ENCODE data around the gene GLS2.
A peak's percentile ranks its signal among the peaks of the same experiment; 100 is the strongest.
"Not testable (repeated sequence)": the region's sequence is repeated elsewhere in the genome, so short reads cannot be mapped to it uniquely, and the experiment has no call there.

Gene GLS2

DNA sequence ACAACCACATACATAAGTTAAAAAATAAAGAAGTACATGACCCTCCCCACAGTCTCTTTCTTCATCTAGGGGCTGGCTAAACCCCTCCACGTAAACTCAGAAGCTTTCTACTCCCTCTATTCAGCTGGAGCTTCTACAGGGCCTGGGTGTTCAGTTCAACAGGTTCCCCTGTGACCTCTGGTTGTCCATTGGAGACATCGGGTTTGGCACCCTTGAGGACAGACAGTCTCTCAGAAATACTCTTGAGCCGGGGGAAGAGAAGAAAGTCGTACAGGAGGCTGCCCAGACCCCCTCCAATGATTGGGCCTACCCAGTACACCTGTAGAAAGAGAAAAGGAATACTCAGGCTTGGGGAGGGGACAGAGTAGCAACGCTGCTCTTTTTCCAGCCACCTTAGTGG lies 36.8 kb downstream of the GLS2 start:
- DNase-seq (ENCODE audit: low read depth), result no peak
- no peak overlapping the region for H3K4me3 ChIP-seq (ENCODE audit: low read depth, low read length)

DNA sequence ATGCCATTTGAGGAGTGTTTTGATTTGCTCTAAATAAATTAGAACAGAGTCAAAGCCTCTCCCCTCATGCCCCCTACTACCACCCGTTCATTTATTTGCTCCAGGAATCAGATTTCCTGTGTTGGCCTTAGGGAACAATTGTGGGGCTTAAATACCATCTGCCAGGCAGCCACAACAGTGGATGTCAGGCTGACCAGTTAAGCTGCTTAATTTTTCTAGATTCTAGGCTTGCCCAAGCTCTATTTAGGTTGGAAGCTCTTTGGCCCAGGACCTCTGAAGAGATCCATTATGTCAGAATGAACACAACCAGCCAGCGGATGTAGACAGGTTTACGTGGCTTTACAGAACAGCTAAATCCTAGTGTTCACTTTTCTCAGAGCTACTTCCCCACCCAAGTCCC lies 37.7 kb downstream of the GLS2 start:
- DNase-seq (ENCODE audit: low read depth), result no peak
- H3K4me3 ChIP-seq (ENCODE audit: low read depth, low read length), result no peak overlapping the region

DNA sequence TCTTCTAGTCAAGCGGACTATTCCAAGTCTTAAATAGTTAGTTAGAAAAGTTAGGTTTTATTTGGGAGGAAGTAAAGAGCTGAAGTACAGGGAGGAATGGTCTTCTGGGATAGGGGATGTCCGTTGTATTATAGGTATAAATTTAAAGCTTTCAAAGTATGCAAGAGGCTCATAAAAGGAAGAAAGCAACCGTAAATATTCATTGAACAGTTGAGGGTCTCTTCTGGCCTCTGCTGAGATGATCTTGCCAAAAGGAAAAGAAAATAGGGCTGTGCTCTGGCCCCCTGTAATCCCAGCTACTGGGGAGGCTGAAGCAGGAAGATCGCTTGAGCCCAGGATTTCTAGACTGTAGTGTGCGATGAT lies 38.4 kb downstream of the GLS2 start:
- peak overlapping the region; percentile 82 for H3K4me3 ChIP-seq (ENCODE audit: low read depth, low read length)
- no peak for DNase-seq (ENCODE audit: low read depth)

DNA sequence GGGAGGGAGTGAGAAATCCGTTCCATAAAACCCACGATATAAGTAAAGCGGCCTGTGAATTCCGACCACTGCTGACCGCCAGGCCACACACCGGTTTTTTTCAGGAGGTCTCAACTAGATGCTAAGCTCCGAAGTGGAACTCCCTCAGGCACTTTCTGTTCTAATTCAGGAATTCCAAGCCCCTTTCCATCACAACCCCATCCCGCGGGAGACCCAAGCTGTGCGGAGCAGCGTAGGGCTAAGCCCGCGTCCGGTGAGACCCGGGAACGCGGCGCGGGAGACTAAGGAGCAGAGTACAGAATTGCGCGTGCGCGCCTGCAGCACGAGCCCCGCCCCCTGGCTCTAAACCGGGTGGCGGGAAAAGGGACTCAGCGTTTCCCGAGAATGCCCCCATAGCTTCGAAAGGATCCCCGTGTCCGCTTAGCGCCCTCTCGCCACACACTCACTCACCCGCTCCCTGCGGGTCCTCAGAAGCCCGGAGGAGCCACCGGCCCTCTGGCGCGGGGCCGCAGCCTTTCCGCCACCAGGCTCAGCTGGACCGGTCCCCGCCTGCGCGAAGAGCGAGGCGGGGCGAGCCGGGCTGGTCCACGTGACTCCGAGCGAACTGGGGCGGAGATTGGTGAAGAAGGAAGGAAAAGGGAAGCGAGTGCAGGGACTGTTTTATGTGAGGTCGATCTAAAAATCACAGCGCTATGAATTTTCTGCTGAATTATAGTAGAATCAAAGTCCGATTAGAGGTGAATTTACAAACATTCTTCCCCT lies 38.9 kb downstream of the GLS2 start, which contains the start of gene TIMELESS:
Gene TIMELESS (minus strand): TSS at position 567 of the 762 bp plus-strand sequence. CDS start 15,256 bp downstream, outside the sequence.
- H3K4me3 ChIP-seq (ENCODE audit: low read depth, low read length), result peak within 1 kb of the TSS; percentile 82
- peak; percentile 50 for DNase-seq (ENCODE audit: low read depth)

DNA sequence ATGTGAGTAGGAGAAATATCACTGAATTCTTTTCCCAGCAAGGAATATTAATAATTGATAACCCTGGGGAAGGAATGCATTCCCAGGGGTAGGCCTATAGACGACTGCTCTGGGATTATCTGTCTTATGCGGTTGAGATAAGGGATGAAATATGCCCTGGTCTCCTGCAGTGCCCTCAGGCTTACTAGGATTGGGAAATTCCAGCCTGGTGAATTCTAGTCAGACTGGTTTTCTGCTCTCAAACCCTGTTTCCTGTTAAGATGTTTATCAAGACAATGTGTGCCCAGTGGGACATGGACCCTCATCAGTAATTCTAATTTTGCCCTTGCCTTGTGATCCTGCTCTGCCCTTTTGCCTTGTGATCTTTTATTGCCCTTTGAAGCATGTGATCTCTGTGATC lies 44.8 kb downstream of the GLS2 start:
- not testable (repeated sequence) for H3K4me3 ChIP-seq (ENCODE audit: low read depth, low read length); DNase-seq (ENCODE audit: low read depth)

DNA sequence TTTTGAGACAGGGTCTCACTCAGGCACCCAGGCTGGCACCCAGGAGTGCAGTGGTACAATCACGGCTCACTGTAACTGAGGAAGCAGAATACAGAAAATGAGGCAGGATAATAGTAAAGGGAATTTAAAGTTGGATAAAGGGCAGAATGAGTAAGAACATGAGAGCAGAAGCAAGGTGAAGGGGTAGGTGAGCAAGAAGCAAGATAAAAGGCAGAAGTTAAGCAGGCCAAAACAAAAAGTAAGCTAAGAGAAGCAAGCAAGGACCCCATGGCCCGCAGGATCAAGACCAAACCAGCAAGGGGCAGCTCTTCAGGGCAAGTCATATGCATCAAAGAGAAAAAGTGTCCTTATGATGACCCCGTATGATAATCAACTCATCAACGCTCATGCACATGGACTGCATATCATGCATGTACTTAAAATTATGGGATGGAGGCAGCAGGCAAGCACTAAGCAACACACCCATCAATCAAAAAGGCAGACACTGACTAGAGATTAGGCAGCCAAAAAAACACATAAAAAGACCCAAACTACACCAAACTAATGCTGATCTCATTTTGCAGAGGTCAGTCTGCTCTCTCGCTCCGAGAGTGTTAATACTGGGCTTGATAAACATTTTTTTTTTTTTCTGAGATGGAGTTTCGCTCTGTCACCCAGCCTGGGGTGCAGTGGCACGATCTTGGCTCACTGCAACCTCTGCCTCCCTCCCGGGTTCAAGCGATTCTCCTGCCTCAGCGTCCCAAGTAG lies 50.4 kb downstream of the GLS2 start:
- H3K4me3 ChIP-seq (ENCODE audit: low read depth, low read length), result no peak overlapping the region
- no peak for DNase-seq (ENCODE audit: low read depth)

DNA sequence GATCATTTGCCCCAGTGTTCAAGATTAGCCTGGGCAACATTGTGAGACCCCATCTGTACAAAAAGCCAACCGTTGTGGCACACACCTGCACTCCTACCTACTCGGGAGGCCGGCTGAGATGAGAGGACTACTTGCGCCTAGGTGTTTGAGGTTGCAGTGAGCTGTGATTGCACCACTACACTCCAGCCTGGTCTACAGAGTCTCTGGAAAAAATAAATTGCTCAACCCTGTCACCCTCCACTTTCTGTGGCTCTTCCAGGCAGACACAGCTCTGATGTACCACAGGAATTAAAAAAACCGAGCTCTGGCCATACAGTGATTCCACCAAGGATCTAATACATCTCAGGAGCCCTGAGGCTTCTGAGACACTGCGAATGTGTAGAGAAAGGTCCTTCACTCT lies 53.1 kb downstream of the GLS2 start:
- no peak for DNase-seq (ENCODE audit: low read depth)
- H3K4me3 ChIP-seq (ENCODE audit: low read depth, low read length), result no peak overlapping the region

DNA sequence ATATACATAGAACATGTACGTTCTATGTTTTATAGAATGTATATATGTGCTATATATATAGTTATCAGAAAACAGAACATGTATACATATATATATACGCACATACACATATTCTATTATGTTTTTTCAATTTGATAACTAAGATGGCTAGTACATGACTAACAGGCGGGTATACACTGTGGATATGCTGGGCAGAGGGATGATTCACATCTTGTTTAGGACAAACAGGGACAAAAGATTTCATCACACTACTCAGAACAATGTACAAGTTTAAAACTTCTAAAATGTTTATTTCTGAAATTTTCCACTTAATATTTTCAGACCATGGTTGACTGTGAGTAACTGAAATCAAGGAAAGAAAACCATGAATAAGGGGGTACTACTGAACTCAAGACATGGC lies 56.1 kb downstream of the GLS2 start:
- DNase-seq (ENCODE audit: low read depth), result peak; percentile 24
- no peak overlapping the region for H3K4me3 ChIP-seq (ENCODE audit: low read depth, low read length)

DNA sequence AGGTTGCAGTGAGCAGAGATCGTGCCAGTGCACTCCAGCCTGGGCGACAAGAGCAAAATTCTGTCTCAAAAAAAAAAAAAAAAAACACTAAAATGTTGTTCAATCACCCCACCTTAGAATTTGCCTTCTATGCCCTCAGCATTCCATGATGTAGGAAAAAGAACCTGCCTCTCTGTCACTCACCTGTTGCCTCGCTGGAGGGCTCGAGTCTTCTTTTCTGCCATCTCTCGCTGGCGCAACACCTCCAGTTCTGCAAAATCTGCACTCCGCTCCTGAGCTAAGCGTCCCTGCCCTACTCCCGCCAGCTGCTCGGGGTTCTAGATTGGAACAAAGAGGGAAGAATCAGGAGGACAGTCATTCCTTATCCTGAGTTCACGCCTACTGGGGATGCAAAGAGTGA lies 56.7 kb downstream of the GLS2 start:
- no peak overlapping the region for H3K4me3 ChIP-seq (ENCODE audit: low read depth, low read length)
- no peak for DNase-seq (ENCODE audit: low read depth)

DNA sequence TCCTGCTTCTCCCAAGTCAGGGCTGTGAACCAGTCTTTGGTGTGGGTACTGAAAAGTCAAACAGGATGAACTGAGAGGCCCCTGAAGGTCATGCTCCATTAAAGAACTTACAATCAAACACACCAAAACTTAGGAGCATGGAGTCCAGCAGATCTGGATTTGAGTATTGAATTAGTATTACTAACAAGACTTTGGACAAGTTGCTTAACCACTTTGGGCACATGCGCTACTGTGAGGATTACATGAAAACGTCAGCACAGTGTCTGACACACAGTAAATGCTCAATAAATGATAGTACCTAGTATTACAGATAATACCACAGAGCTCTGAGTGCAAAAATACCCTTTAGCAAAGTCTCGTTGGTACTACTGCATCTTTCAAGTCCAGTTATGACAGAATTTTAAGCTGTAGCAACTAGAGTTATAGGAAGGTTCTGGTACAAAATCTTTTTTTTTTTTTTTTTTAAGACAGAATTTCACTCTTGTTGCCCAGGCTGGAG lies 62.0 kb downstream of the GLS2 start:
- no peak overlapping the region for H3K4me3 ChIP-seq (ENCODE audit: low read depth, low read length)
- DNase-seq (ENCODE audit: low read depth), result no peak

DNA sequence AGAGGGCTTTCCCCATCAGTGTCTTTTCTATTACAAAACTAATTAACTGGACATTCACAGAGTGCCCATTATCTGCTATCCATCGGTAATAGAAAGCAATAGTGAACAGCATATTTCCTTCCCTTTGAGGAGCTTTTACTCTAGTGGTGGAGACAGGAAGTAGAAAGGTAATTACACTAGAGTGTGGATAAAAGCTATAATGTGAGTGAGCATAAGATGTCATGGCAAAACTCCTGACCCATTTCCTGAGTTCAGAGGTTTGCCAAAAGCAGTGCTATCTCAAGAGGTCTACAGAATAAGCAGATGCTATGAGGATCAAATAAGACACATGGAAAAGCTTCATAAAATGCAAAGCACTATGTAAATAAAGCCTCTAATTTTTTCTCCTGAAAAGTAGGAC lies 62.8 kb downstream of the GLS2 start:
- H3K4me3 ChIP-seq (ENCODE audit: low read depth, low read length), result no peak overlapping the region
- DNase-seq (ENCODE audit: low read depth), result no peak
